GM12875 (cell line): Measurements from ENCODE around the gene ZNF770.
A peak's percentile ranks its signal among the peaks of the same experiment; 100 is the strongest.

Experiments
- H3K4me3 ChIP-seq: one replicate; pipeline ENCODE4 v1.5.1; 2011; ENCODE audit warnings: low read depth, low read length, control low read depth
- TF ChIP-seq, protein P1 (sequence below): IDR thresholded peaks from 2 replicates; pipeline ENCODE4 v1.5.1; 2011; ENCODE audit warnings: low read depth, mild to moderate bottlenecking, control low read depth, inconsistent platforms, low read length, moderate library complexity, borderline replicate concordance; ENCODE audit not compliant: insufficient read depth

The ZNF770 gene

GRCh38 chr15:34994925-34995324 lies 6.8 kb upstream of the ZNF770 start:
- TF ChIP-seq, protein P1, sequence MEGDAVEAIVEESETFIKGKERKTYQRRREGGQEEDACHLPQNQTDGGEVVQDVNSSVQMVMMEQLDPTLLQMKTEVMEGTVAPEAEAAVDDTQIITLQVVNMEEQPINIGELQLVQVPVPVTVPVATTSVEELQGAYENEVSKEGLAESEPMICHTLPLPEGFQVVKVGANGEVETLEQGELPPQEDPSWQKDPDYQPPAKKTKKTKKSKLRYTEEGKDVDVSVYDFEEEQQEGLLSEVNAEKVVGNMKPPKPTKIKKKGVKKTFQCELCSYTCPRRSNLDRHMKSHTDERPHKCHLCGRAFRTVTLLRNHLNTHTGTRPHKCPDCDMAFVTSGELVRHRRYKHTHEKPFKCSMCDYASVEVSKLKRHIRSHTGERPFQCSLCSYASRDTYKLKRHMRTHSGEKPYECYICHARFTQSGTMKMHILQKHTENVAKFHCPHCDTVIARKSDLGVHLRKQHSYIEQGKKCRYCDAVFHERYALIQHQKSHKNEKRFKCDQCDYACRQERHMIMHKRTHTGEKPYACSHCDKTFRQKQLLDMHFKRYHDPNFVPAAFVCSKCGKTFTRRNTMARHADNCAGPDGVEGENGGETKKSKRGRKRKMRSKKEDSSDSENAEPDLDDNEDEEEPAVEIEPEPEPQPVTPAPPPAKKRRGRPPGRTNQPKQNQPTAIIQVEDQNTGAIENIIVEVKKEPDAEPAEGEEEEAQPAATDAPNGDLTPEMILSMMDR = no peak

GRCh38 chr15:34993877-34994276 lies 5.8 kb upstream of the ZNF770 start:
- TF ChIP-seq, protein P1 = no peak
- H3K4me3 ChIP-seq = no peak overlapping the region

More at GRCh38 chr15:34994925-34995324, 6.8 kb upstream of the ZNF770 start:
- H3K4me3 ChIP-seq = no peak overlapping the region

- TF ChIP-seq, protein P1 = no peak
These were observed 5.3 kb upstream of the ZNF770 start for GRCh38 chr15:34993412-34993811.

GRCh38 chr15:34987609-34988026 lies 469 bp downstream of the ZNF770 start:
- TF ChIP-seq, protein P1 = no peak

More at GRCh38 chr15:34993412-34993811, 5.3 kb upstream of the ZNF770 start:
- no peak overlapping the region for H3K4me3 ChIP-seq

DNA sequence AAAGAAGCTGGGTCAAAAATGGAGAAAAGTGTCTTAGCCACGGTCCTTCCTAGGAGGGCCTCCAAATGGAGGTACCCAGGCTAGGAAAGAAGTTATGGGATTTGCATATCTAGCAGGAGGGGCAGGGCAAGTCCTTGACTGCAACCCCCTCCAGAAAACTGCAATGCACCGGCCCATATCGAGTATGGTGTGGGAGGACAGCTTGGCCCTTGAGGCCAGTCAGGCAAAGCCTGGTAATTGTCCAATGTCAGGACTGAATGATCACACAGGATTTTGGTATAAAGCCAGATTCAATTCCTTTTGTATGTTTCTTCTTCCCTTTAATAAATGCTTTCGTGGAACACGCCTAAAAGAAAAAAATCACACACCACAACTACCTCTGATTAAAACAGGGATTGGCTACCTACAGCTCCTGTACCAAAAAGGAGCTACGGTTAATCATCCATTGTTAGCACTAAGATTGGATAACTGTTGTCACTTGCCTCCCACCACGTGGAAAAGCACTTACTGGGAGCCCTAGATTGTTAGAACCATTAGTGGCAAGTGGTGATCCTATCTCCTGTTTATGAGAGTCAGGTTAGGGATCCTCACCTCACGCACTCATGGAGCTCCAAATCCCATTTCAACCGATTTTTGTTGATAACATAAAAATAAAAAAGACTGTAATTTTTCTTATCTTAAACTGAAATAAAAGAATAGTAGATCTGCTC lies 1.2 kb downstream of the ZNF770 start:
- TF ChIP-seq, protein P1 = no peak
- peak overlapping the region; percentile 83 for H3K4me3 ChIP-seq

More at GRCh38 chr15:34987609-34988026, 469 bp downstream of the ZNF770 start:
- peak overlapping the region; percentile 83 for H3K4me3 ChIP-seq

DNA sequence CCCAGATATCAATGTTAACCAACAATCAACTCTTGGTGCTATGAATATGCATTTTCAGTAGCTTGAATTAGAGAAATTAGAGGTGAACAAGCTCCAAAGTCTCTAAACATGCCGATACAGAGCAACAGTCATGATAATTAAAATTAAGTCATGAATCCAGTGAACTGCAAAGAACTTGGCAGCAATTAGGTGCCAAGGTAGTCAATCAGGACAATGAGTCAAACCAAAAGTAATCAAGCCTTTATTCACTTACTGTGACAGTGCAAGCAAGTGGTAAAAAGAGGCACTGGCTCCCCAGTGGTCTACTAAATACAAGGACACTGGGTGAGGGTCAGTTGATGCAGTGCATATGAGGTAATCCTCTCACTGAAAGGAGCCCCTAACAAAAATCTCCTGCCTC lies 1.8 kb downstream of the ZNF770 start:
- TF ChIP-seq, protein P1 = no peak
- H3K4me3 ChIP-seq = peak overlapping the region; percentile 83
